Kidney (tissue), 14 donors: ENCODE data around the gene SLC7A1. TPM values are rescaled to one million over a fixed set of nuclear protein-coding genes. Genes with fewer than 3 reads are reported as not detected.

Experiments used
- DNase-seq, 5 donors: peaks; one replicate each; pipeline ENCODE4 v3.0.0-alpha.2; 2013 to 2020
- FAIRE-seq: peaks from 2 replicates; lab custom pipeline; 2012; peaks lifted over from hg19 to GRCh38; lab: Jason Lieb, UNC
- H3K27ac ChIP-seq, 2 donors: one replicate each; pipeline ENCODE4 v1.7.0; 2013; ENCODE audit warnings: low read depth in 2 of 2, low read length in 2 of 2, inconsistent platforms in 1 of 2
- H3K27me3 ChIP-seq: one replicate; pipeline ENCODE4 v1.7.1; 2013; ENCODE audit warnings: low read length, inconsistent platforms; ENCODE audit not compliant: control insufficient read depth, insufficient read depth
- H3K36me3 ChIP-seq, 3 donors: one replicate each; pipeline versions ENCODE4 v1.7.0 to v1.7.1; 2013; ENCODE audit warnings: low read length in 3 of 3, control low read depth in 1 of 3, inconsistent platforms in 1 of 3; ENCODE audit not compliant: insufficient read depth in 3 of 3, control insufficient read depth in 2 of 3
- H3K4me1 ChIP-seq, 3 donors: one replicate each; pipeline versions ENCODE4 v1.7.0 to v1.7.1; 2013; ENCODE audit warnings: low read length in 3 of 3, inconsistent platforms in 1 of 3, low read depth in 1 of 3; ENCODE audit not compliant: control insufficient read depth in 2 of 3, insufficient read depth in 2 of 3
- H3K4me3 ChIP-seq, 3 donors: one replicate each; pipeline versions ENCODE4 v1.7.0 to v1.8.1; 2013; ENCODE audit warnings: low read length in 3 of 3, control low read depth in 1 of 3, inconsistent platforms in 1 of 3
- H3K9ac ChIP-seq, 3 donors: one replicate each; pipeline versions ENCODE4 v1.7.0 to v1.7.1; 2013; ENCODE audit warnings: low read length in 3 of 3, control low read depth in 1 of 3, inconsistent platforms in 1 of 3
- H3K9me3 ChIP-seq, 3 donors: one replicate each; pipeline versions ENCODE4 v1.7.0 to v1.7.1; 2013; ENCODE audit warnings: low read length in 3 of 3, control low read depth in 1 of 3, inconsistent platforms in 1 of 3; ENCODE audit not compliant: control insufficient read depth in 2 of 3, insufficient read depth in 1 of 3
- CTCF ChIP-seq: IDR thresholded peaks from 3 replicates; pipeline ENCODE4 v1.5.1; 2012; ENCODE audit warnings: mild to moderate bottlenecking, moderate library complexity, borderline replicate concordance; ENCODE audit not compliant: insufficient read depth; ENCODE audit errors: extremely low read depth
- intact Hi-C: fragments of 100-400 bp; cut with DNase I; formaldehyde crosslinking; loops from one replicate; pipeline ENCODE4 v1.11.1; 2022
- polyA plus RNA-seq: library from polyadenylated mRNA; stranded (reverse); fragments of 350-450 nt; fragmentation: Illumina TruSeq; extraction: RNeasy Lipid Tissue Mini Kit (QIAGEN cat#74804); gene quantifications from one replicate; pipeline ENCODE4 v1.2.3, GENCODE V29; 2014; ENCODE audit warnings: low read depth, low replicate concordance; ENCODE audit not compliant: insufficient read depth
- total RNA-seq: library from RNA; stranded (reverse); fragmentation: NEBNext Ultra II Directional; extraction: Animal tissue kit (Norgen Biotek cat#: 25700); gene quantifications from one replicate; pipeline ENCODE4 v1.2.1, GENCODE V29; 2021
- donor health status: control.
- donor health status: control.
- donor health status: control.
- donor health status: control.
- donor health status: control.
- donor health status: DM: yes; HTN: yes; CAD: no.
- donor health status: Normal renal cell carcinoma (clear cell type).

The SLC7A1 gene
- total and polyA plus RNA-seq, 2 donors from 2014 or later = 2.8 to 64.5 TPM

GRCh38 chr13:29483211-29483610, 112.3 kb downstream of the SLC7A1 start:
- peaks cover 0 to 8% (median 0%) of the 10 kb centered on the region in 3 donors for H3K4me1 ChIP-seq
- peak in 1 of 5 donors; percentile 90 for DNase-seq

GRCh38 chr13:29482504-29482903, 113.0 kb downstream of the SLC7A1 start:
- H3K27ac ChIP-seq = no peak overlapping the region
- FAIRE-seq (no peak), DNase-seq (no peak)
- H3K4me1 ChIP-seq = peaks cover 0 to 8% (median 0%) of the 10 kb centered on the region in 3 donors
- H3K9me3 ChIP-seq = no peaks in the 10 kb centered on the region
- H3K36me3 ChIP-seq = no peaks in the 10 kb centered on the region
- intact Hi-C loops = no loop called here
- H3K9ac ChIP-seq = no peak overlapping the region
- no peaks in the 10 kb centered on the region for H3K27me3 ChIP-seq
- H3K4me3 ChIP-seq = no peak overlapping the region
- TF ChIP-seq CTCF = no peak

More at GRCh38 chr13:29483211-29483610, 112.3 kb downstream of the SLC7A1 start:
- no peak for TF ChIP-seq CTCF
- H3K9me3 ChIP-seq = no peaks in the 10 kb centered on the region
- no peaks in the 10 kb centered on the region for H3K36me3 ChIP-seq
- H3K4me3 ChIP-seq = no peak overlapping the region
- H3K27ac ChIP-seq = no peak overlapping the region
- intact Hi-C loops = no loop called here
- FAIRE-seq = no peak
- H3K27me3 ChIP-seq = no peaks in the 10 kb centered on the region
- H3K9ac ChIP-seq = no peak overlapping the region

- intact Hi-C loops = no loop called here
- Histone ChIP-seq H3K9ac (no peak overlapping the region), H3K4me1 (peaks cover 0 to 8% (median 0%) of the 10 kb centered on the region in 3 donors), H3K27me3 (no peaks in the 10 kb centered on the region), H3K27ac (no peak overlapping the region), H3K4me3 (no peak overlapping the region), H3K36me3 (no peaks in the 10 kb centered on the region), H3K9me3 (no peaks in the 10 kb centered on the region)
- TF ChIP-seq CTCF = no peak
- FAIRE-seq = no peak
- DNase-seq = no peak
These were observed 113.9 kb downstream of the SLC7A1 start for GRCh38 chr13:29481603-29482002.
